HCT116 (cell line): ENCODE results near the gene SPRING1. TPM values are rescaled to one million over a fixed set of nuclear protein-coding genes. Genes with fewer than 3 reads are reported as not detected.

ENCODE experiments used
- ATAC-seq: fragments of 200-7000 bp; cut with Tn5 transposase; 2 replicates; pipeline ENCODE4 v1.9.1; 2020; ENCODE audit warnings: mild to moderate bottlenecking, moderate library complexity
- BruUV-seq: library from RNA; stranded (reverse); fragments of 400-500 nt; replicated peaks from 2 replicates; lab custom pipeline; 2021; lab: Mats Ljungman, UMichigan
- CTCF ChIA-PET: fragments of 300-600 bp; sonication (Branson Sonifier 250); formaldehyde crosslinking; loops from one replicate; lab custom pipeline; 2021; ENCODE audit warnings: antibody characterized with exemption; lab: Charles Lee
- POLR2A ChIA-PET: fragments of 300-600, 350-600 bp; sonication (Branson Sonifier 250); formaldehyde crosslinking; loops from one replicate; lab custom pipeline; 2021; ENCODE audit warnings: antibody characterized with exemption; lab: Charles Lee
- RAD21 ChIA-PET, 2 experiments: fragments of 300-600 bp; sonication (Branson Sonifier 250); formaldehyde crosslinking; loops; one replicate each; lab custom pipeline; 2023; ENCODE audit warnings: low total read pairs in 2 of 2; ENCODE audit not compliant: uncharacterized antibody in 2 of 2, unreplicated experiment in 2 of 2, low non-redundant PET in 1 of 2; lab: Charles Lee
- DNase-seq: peaks from one replicate; pipeline ENCODE4 v3.0.0-alpha.2; 2010; ENCODE audit warnings: low read depth, low spot score
- H2AFZ ChIP-seq: fragments of 200-600 bp; shearing (Covaris generic), sonication (generic); 2 replicates; pipeline ENCODE4 v1.6.1; 2017; ENCODE audit warnings: low read depth, mixed run types, mixed read lengths, antibody characterized with exemption, low read length; ENCODE audit not compliant: poor library complexity, severe bottlenecking
- H3K27ac ChIP-seq: 2 replicates; pipeline ENCODE4 v1.5.1; 2012; ENCODE audit warnings: low read depth, low read length
- H3K27me3 ChIP-seq: fragments of 200-600 bp; sonication (generic); 2 replicates; pipeline ENCODE4 v1.6.1; 2016; ENCODE audit warnings: mixed run types, low read length, mixed read lengths; ENCODE audit not compliant: insufficient read depth
- H3K36me3 ChIP-seq, 2 experiments: fragments of 200-500 bp in 1 of 2; fragments of 200-600 bp in 1 of 2; sonication (Bioruptor generic) in 1 of 2; sonication (generic) in 1 of 2; 2 replicates each; pipeline versions ENCODE4 v1.5.1 to v1.6.1; 2014 to 2016; ENCODE audit warnings: low read length in 2 of 2, inconsistent platforms in 1 of 2, mixed read lengths in 1 of 2, mixed run types in 1 of 2; ENCODE audit not compliant: insufficient read depth in 2 of 2, control insufficient read depth in 1 of 2
- H3K4me1 ChIP-seq, 2 experiments: fragments of 200-600 bp in 1 of 2; sonication (generic) in 1 of 2; 2 replicates each; pipeline versions ENCODE4 v1.5.1 to v1.6.1; 2012 to 2017; ENCODE audit warnings: low read length in 2 of 2, inconsistent platforms in 1 of 2, mild to moderate bottlenecking in 1 of 2, mixed read lengths in 1 of 2, mixed run types in 1 of 2, moderate library complexity in 1 of 2; ENCODE audit not compliant: insufficient read depth in 2 of 2, control insufficient read depth in 1 of 2
- H3K4me2 ChIP-seq: fragments of 200-600 bp; sonication (generic); 2 replicates; pipeline ENCODE4 v1.6.1; 2017; ENCODE audit warnings: mixed run types, low read length, mixed read lengths
- H3K4me3 ChIP-seq, 2 experiments: fragments of 200-600 bp in 1 of 2; sonication (generic) in 1 of 2; replicated peaks in 1 of 2; 2 replicates each; pipeline ENCODE4 v1.5.1; 2011 to 2016; ENCODE audit warnings: low read length in 2 of 2, control low read depth in 1 of 2, low read depth in 1 of 2, mild to moderate bottlenecking in 1 of 2, mixed read lengths in 1 of 2, mixed run types in 1 of 2
- H3K79me2 ChIP-seq: fragments of 200-600 bp; sonication (generic); 2 replicates; pipeline ENCODE4 v1.6.1; 2017; ENCODE audit warnings: mild to moderate bottlenecking, mixed run types, low read length, moderate library complexity, mixed read lengths; ENCODE audit not compliant: insufficient read depth
- H3K9ac ChIP-seq: fragments of 200-600 bp; sonication (generic); 2 replicates; pipeline ENCODE4 v1.6.1; 2016; ENCODE audit warnings: low read length, mixed read lengths
- H3K9me2 ChIP-seq: fragments of 200-600 bp; sonication (generic), shearing (Covaris generic); 2 replicates; pipeline ENCODE4 v1.6.1; 2017; ENCODE audit warnings: mixed run types, mild to moderate bottlenecking, moderate library complexity; ENCODE audit not compliant: insufficient read depth
- H3K9me3 ChIP-seq, 2 experiments: fragments of 200-500 bp in 1 of 2; fragments of 200-600 bp in 1 of 2; sonication (Bioruptor generic) in 1 of 2; sonication (generic) in 1 of 2; 2 replicates each; pipeline ENCODE4 v1.6.1; 2014 to 2017; ENCODE audit warnings: low read length in 2 of 2, mixed read lengths in 2 of 2, inconsistent platforms in 1 of 2, low read depth in 1 of 2, mild to moderate bottlenecking in 1 of 2, mixed run types in 1 of 2, moderate library complexity in 1 of 2; ENCODE audit not compliant: control insufficient read depth in 1 of 2, insufficient read depth in 1 of 2
- H4K20me1 ChIP-seq: fragments of 200-600 bp; sonication (generic), shearing (Covaris generic); 2 replicates; pipeline ENCODE4 v1.6.1; 2017; ENCODE audit warnings: mixed run types, mild to moderate bottlenecking, moderate library complexity; ENCODE audit not compliant: insufficient read depth
- ELF1 ChIP-seq: IDR thresholded peaks from 2 replicates; pipeline ENCODE4 v1.6.1; 2012; ENCODE audit warnings: low read depth, borderline replicate concordance
- EZH2 ChIP-seq: fragments of 200-600 bp; sonication (generic); IDR thresholded peaks from 2 replicates; pipeline ENCODE4 v1.6.1; 2017; ENCODE audit warnings: antibody characterized with exemption, mixed run types
- EZH2phosphoT487 ChIP-seq: fragments of 200-600 bp; IDR thresholded peaks from 2 replicates; pipeline ENCODE4 v1.6.1; 2018; ENCODE audit warnings: antibody characterized with exemption, borderline replicate concordance
- SP1 ChIP-seq: IDR thresholded peaks from 2 replicates; pipeline ENCODE4 v1.6.1; 2012; ENCODE audit warnings: low read depth
- YY1 ChIP-seq: IDR thresholded peaks from 2 replicates; pipeline ENCODE4 v1.6.1; 2011; ENCODE audit warnings: low read length, low read depth, moderate library complexity, mild to moderate bottlenecking; ENCODE audit not compliant: insufficient replicate concordance; ENCODE audit errors: extremely low read depth
- intact Hi-C: fragments of 100-400 bp; cut with micrococcal nuclease; formaldehyde crosslinking; loops from 2 replicates; pipeline ENCODE4 v1.10.0; 2022
- total RNA-seq: library from RNA; stranded (reverse); gene quantifications from one replicate; pipeline ENCODE4 v1.2.1, GENCODE V29; 2021; ENCODE audit not compliant: unreplicated experiment
- TF ChIP-seq, protein P1 (sequence below): IDR thresholded peaks from 2 replicates; pipeline ENCODE4 v1.6.1; 2012

The SPRING1 gene
- total RNA-seq, 1 experiment from 2014 or later = 28.5 TPM

DNA sequence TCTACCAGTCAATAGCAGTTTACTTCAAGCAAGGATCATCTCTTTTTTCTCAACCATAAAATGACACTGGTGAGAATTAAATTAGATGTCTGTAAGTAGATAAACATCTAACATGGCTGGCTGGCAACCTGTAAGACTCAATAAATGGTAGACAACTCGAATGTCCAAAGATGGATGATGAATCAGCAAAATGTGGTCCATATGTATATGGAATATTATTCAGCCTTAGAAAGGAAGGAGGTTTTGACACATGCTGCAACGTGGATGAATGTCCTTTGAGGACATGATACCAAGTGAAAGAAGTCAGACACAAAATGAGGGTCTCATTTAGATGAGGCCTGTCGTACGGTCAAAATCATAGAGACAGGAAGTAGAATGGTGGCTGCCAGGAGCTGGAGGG is 46.2 kb downstream of the SPRING1 start:
- ATAC-seq (no peak), DNase-seq (no peak)
- H3K9me3 ChIP-seq = no peaks in the 10 kb centered on the region
- ChIA-PET RAD21 (no interaction called here), POLR2A (no interaction called here), CTCF (interaction anchor here (1.0 kb wide), 1 partner anchor 18 kb away, joined by 3 read pairs; no protein-coding TSS in a partner anchor)
- H3K27me3 ChIP-seq = no peaks in the 10 kb centered on the region
- H3K4me1 ChIP-seq = peaks cover 0 to 7% of the 10 kb centered on the region in 2 experiments; a peak in 1 of 4 replicates
- H3K36me3 ChIP-seq = no peaks in the 10 kb centered on the region
- no peak overlapping the region for H3K9ac ChIP-seq
- H3K79me2 ChIP-seq = no peaks in the 10 kb centered on the region
- H2AFZ ChIP-seq = no peak overlapping the region
- no peaks in the 10 kb centered on the region for H4K20me1 ChIP-seq
- no peak overlapping the region for H3K27ac ChIP-seq
- H3K4me3 ChIP-seq = no peak overlapping the region
- intact Hi-C loops = loop anchor here (10.0 kb wide), 1 partner anchor 417 kb away; the partner anchor contains the start of gene MED13L
- no TSS peak for BruUV-seq
- H3K4me2 ChIP-seq = no peak overlapping the region
- H3K9me2 ChIP-seq = no peaks in the 10 kb centered on the region
- no peak for TF ChIP-seq ELF1
- TF ChIP-seq SP1 = no peak

DNA sequence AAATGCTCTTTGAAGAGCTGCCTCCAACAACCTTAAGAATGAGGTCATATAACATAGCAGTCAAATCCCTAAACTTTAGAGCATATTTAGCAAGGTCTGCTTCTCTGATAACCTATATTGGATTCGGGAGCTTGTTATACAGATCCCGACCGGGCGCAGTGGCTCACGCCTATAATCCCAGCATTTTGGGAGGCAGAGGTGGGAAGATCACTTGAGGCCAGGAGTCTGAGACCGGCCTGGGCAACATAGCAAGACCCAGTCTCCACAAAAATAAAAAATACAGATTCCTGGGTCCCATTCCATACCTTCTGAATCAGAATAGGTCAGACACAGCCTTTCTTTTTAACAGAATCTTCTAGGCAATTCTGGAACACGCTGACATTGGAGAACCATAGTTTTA is 46.7 kb downstream of the SPRING1 start:
- Histone ChIP-seq H3K79me2 (no peaks in the 10 kb centered on the region), H3K9ac (no peak overlapping the region), H3K9me3 (no peaks in the 10 kb centered on the region), H3K4me2 (no peak overlapping the region), H3K27me3 (no peaks in the 10 kb centered on the region), H3K36me3 (no peaks in the 10 kb centered on the region), H2AFZ (no peak overlapping the region), H3K9me2 (no peaks in the 10 kb centered on the region), H3K4me1 (peaks cover 0 to 7% of the 10 kb centered on the region in 2 experiments; a peak in 1 of 4 replicates), H4K20me1 (no peaks in the 10 kb centered on the region), H3K27ac (no peak overlapping the region), H3K4me3 (no peak overlapping the region)
- no peak for ATAC-seq
- ChIA-PET CTCF (interaction anchor here (0.6 to 1.0 kb wide), 3 partner anchors 18 to 221 kb away, joined by 3 read pairs; no protein-coding TSS in a partner anchor), POLR2A (no interaction called here), RAD21 (no interaction called here)
- no peak for DNase-seq
- TF ChIP-seq, protein P1, sequence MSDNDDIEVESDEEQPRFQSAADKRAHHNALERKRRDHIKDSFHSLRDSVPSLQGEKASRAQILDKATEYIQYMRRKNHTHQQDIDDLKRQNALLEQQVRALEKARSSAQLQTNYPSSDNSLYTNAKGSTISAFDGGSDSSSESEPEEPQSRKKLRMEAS = no peak
- TF ChIP-seq EZH2phosphoT487 (no peak), EZH2 (no peak), YY1 (no peak)
- BruUV-seq = no TSS peak
- intact Hi-C loops = loop anchor here (10.0 kb wide), 1 partner anchor 416 kb away; the partner anchor contains the start of gene MED13L
